ENCODE measurements around the gene SNX8. TPM values are rescaled to one million over a fixed set of nuclear protein-coding genes. Genes with fewer than 3 reads are reported as not detected.

Gene SNX8
- total and polyA plus RNA-seq, 9 of the 15 experiments (the other 6 are each of a cell fraction or from before 2014, with no cell fraction given): 2.7 to 51.6 (median 16.9) TPM

- TF ChIP-seq DEAF1 (CRISPR knock-in tag; IDR thresholded peaks at IDR 0.05): peak; percentile 52
- TF ChIP-seq ZNF407 (IDR thresholded peaks at IDR 0.05; ENCODE audit: low read depth): no peak
- no peak for TF ChIP-seq ZNF518B (CRISPR knock-in tag; IDR thresholded peaks at IDR 0.05)
- peak; percentile 33; the same call in 1 of the 2 replicates for TF ChIP-seq SMC3 (conservative IDR thresholded peaks at IDR 0.05; ENCODE audit: insufficient read depth, low read depth, low read length)
- TF ChIP-seq MAX (CRISPR knock-in tag; IDR thresholded peaks at IDR 0.05): 0 out of 2 replicates have a peak, but pooled peaks have one; percentile 15
- TF ChIP-seq CHAMP1 (IDR thresholded peaks at IDR 0.05): no peak
- no peak for TF ChIP-seq RBBP5 (IDR thresholded peaks at IDR 0.05; ENCODE audit: borderline replicate concordance, insufficient read depth, low read length, poor library complexity, severe bottlenecking)
- TF ChIP-seq FOS (IDR thresholded peaks at IDR 0.05; ENCODE audit: extremely low read depth, insufficient read length): no peak
Measured at GRCh38 chr7:2247141-2247995, 66.9 kb downstream of the SNX8 start (continued).

All from K562 (cell line).